ENCODE measurements around the gene HINT2. TPM values are rescaled to one million over a fixed set of nuclear protein-coding genes. Genes with fewer than 3 reads are reported as not detected.

HINT2 gene
- total RNA-seq, 1 donor from 2014 or later = 30.7 TPM

- H3K4me3 Mint-ChIP-seq = no peak overlapping the region
Measured at GRCh38 chr9:35844628-35845270, 29.9 kb upstream of the HINT2 start.

GRCh38 chr9:35842795-35843194, 28.0 kb upstream of the HINT2 start:
- no peak overlapping the region for H3K4me3 Mint-ChIP-seq
- TF ChIP-seq CTCF (IDR thresholded peaks at IDR 0.05; ENCODE audit: unreplicated experiment) = no peak
- no peaks in the 10 kb centered on the region for H3K27me3 Mint-ChIP-seq (ENCODE audit: low read depth)
- H3K36me3 Mint-ChIP-seq = peaks cover 14% of the 10 kb centered on the region
- H3K4me1 Mint-ChIP-seq = peaks cover 21% of the 10 kb centered on the region
- no peaks in the 10 kb centered on the region for H3K9me3 Mint-ChIP-seq
- DNase-seq (ENCODE audit: low spot score in 2 of 2, unreplicated experiment in 2 of 2) = no peak
- no peak overlapping the region for H3K27ac Mint-ChIP-seq

More at GRCh38 chr9:35844628-35845270, 29.9 kb upstream of the HINT2 start:
- Mint-ChIP-seq H3K27me3 (ENCODE audit: low read depth) (no peaks in the 10 kb centered on the region), H3K27ac (peak overlapping the region; percentile 57), H3K4me1 (peaks cover 21% of the 10 kb centered on the region), H3K9me3 (no peaks in the 10 kb centered on the region), H3K36me3 (peaks cover 25% of the 10 kb centered on the region)
- DNase-seq (ENCODE audit: low spot score in 2 of 2, unreplicated experiment in 2 of 2) = no peak
- TF ChIP-seq CTCF (IDR thresholded peaks at IDR 0.05; ENCODE audit: unreplicated experiment) = no peak

- no peaks in the 10 kb centered on the region for H3K9me3 Mint-ChIP-seq
- H3K4me3 Mint-ChIP-seq = no peak overlapping the region
- H3K27me3 Mint-ChIP-seq (ENCODE audit: low read depth) = no peaks in the 10 kb centered on the region
- peaks cover 8% of the 10 kb centered on the region for H3K36me3 Mint-ChIP-seq
- H3K4me1 Mint-ChIP-seq = peaks cover 21% of the 10 kb centered on the region
- no peak for TF ChIP-seq CTCF (IDR thresholded peaks at IDR 0.05; ENCODE audit: unreplicated experiment)
- DNase-seq (ENCODE audit: low spot score in 2 of 2, unreplicated experiment in 2 of 2) = no peak
- H3K27ac Mint-ChIP-seq = no peak overlapping the region
Measured at GRCh38 chr9:35842020-35842745, 27.3 kb upstream of the HINT2 start.

- no peak for DNase-seq (ENCODE audit: low spot score in 2 of 2, unreplicated experiment in 2 of 2)
- Mint-ChIP-seq H3K4me1 (peaks cover 17% of the 10 kb centered on the region), H3K4me3 (no peak overlapping the region), H3K27ac (no peak overlapping the region), H3K27me3 (ENCODE audit: low read depth) (no peaks in the 10 kb centered on the region), H3K36me3 (peaks cover 4% of the 10 kb centered on the region), H3K9me3 (no peaks in the 10 kb centered on the region)
- no peak for TF ChIP-seq CTCF (IDR thresholded peaks at IDR 0.05; ENCODE audit: unreplicated experiment)
Measured at GRCh38 chr9:35841645-35841900, 26.7 kb upstream of the HINT2 start.

- Mint-ChIP-seq H3K27ac (no peak overlapping the region), H3K36me3 (peaks cover 4% of the 10 kb centered on the region), H3K4me3 (no peak overlapping the region), H3K9me3 (no peaks in the 10 kb centered on the region), H3K4me1 (peaks cover 16% of the 10 kb centered on the region), H3K27me3 (ENCODE audit: low read depth) (no peaks in the 10 kb centered on the region)
- TF ChIP-seq CTCF (IDR thresholded peaks at IDR 0.05; ENCODE audit: unreplicated experiment) = no peak
- DNase-seq (ENCODE audit: low spot score in 2 of 2, unreplicated experiment in 2 of 2) = no peak
Measured at GRCh38 chr9:35840881-35841644, 26.2 kb upstream of the HINT2 start.

Data from mesothelial cell of epicardium (in vitro differentiated cells).